ENCODE data around the gene KCNT2. TPM values are rescaled to one million over a fixed set of nuclear protein-coding genes. Genes with fewer than 3 reads are reported as not detected.

Gene KCNT2
- total RNA-seq, 1 experiment from 2014 or later = 0.41 TPM

GRCh38 chr1:196577386-196577785 lies 30.9 kb downstream of the KCNT2 start:
- Histone ChIP-seq H3K9me3 (ENCODE audit: control insufficient read depth, insufficient read depth, low read depth, low read length) (no peaks in the 10 kb centered on the region), H3K36me3 (ENCODE audit: control insufficient read depth, insufficient read depth, low read length) (no peaks in the 10 kb centered on the region), H3K27me3 (ENCODE audit: control insufficient read depth, insufficient read depth, low read length) (no peaks in the 10 kb centered on the region), H3K27ac (ENCODE audit: low read length) (no peak overlapping the region), H3K4me3 (ENCODE audit: low read depth in 2 of 2, low read length in 2 of 2) (no peak overlapping the region), H3K4me1 (ENCODE audit: control insufficient read depth, insufficient read depth, low read length) (no peaks in the 10 kb centered on the region)
- DNase-seq (ENCODE audit: low read depth, low spot score) (no peak), ATAC-seq (no peak)
- in situ Hi-C loops (cut with HindIII; ENCODE audit: low pct_unique_long_range_greater_than_20kb, low sequenced_read_pairs) (no loop called here), intact Hi-C loops (cut with micrococcal nuclease; ENCODE audit: unreplicated experiment) (no loop called here)
- BruUV-seq (replicated peaks) = no TSS peak
- POLR2A ChIA-PET = no interaction called here
- TF ChIP-seq TCF7L2 (IDR thresholded peaks at IDR 0.05; ENCODE audit: low read depth, low read length) (no peak), POLR2AphosphoS5 (IDR thresholded peaks at IDR 0.05; ENCODE audit: low read depth, low read length) (no peak), SIN3A (IDR thresholded peaks at IDR 0.05; ENCODE audit: borderline replicate concordance, insufficient read depth, low read depth, low read length) (no peak), CTCF (IDR thresholded peaks at IDR 0.05) (no peak), REST (IDR thresholded peaks at IDR 0.05; ENCODE audit: insufficient read depth in 1 of 2, low read depth in 2 of 2, low read length in 1 of 2) (no peak)
- CTCF ChIA-PET = no interaction called here

GRCh38 chr1:196573226-196573625 lies 35.0 kb downstream of the KCNT2 start:
- Histone ChIP-seq H3K4me1 (ENCODE audit: control insufficient read depth, insufficient read depth, low read length) (no peaks in the 10 kb centered on the region), H3K9me3 (ENCODE audit: control insufficient read depth, insufficient read depth, low read depth, low read length) (no peaks in the 10 kb centered on the region), H3K4me3 (ENCODE audit: low read depth in 2 of 2, low read length in 2 of 2) (no peak overlapping the region), H3K36me3 (ENCODE audit: control insufficient read depth, insufficient read depth, low read length) (no peaks in the 10 kb centered on the region), H3K27me3 (ENCODE audit: control insufficient read depth, insufficient read depth, low read length) (no peaks in the 10 kb centered on the region), H3K27ac (ENCODE audit: low read length) (no peak overlapping the region)
- no TSS peak for BruUV-seq (replicated peaks)
- ATAC-seq (no peak), DNase-seq (ENCODE audit: low read depth, low spot score) (no peak)
- POLR2A ChIA-PET = no interaction called here
- TF ChIP-seq TCF7L2 (IDR thresholded peaks at IDR 0.05; ENCODE audit: low read depth, low read length) (no peak), REST (IDR thresholded peaks at IDR 0.05; ENCODE audit: insufficient read depth in 1 of 2, low read depth in 2 of 2, low read length in 1 of 2) (no peak), CTCF (IDR thresholded peaks at IDR 0.05) (no peak), SIN3A (IDR thresholded peaks at IDR 0.05; ENCODE audit: borderline replicate concordance, insufficient read depth, low read depth, low read length) (no peak), POLR2AphosphoS5 (IDR thresholded peaks at IDR 0.05; ENCODE audit: low read depth, low read length) (no peak)
- intact Hi-C loops (cut with micrococcal nuclease; ENCODE audit: unreplicated experiment) = no loop called here
- in situ Hi-C loops (cut with HindIII; ENCODE audit: low pct_unique_long_range_greater_than_20kb, low sequenced_read_pairs) = no loop called here
- CTCF ChIA-PET = no interaction called here
